ENCODE results near the gene MAPK14. TPM values are rescaled to one million over a fixed set of nuclear protein-coding genes. Genes with fewer than 3 reads are reported as not detected.

Gene MAPK14
- total and polyA plus RNA-seq, 7 donors, result 30.8 to 91.1 (median 61.9) TPM

DNA sequence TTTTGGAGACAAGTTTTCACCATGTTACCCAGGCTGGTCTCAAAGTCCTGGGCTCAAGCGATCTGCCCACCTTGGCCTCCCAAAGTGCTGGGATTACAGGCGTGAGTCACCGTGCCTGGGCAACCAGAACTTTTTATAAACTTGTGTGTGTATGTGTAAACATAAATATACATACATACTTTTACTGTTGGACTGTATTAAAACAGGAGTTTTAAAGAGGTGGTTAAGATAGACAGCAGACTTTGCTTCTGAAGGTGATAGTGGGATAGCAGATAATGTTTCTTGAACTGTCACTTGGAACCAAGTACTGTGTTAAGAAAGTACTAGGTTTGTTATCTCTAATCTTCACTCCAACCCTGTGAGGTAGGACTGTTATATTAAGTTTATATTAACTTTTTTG lies 74.1 kb downstream of the MAPK14 start:
- Histone ChIP-seq H3K36me3 (peaks cover 0 to 51% (median 7%) of the 10 kb centered on the region in 4 donors), H3K9me3 (no peaks in the 10 kb centered on the region)
- intact Hi-C loops (cut with DNase I), result no loop called here

DNA sequence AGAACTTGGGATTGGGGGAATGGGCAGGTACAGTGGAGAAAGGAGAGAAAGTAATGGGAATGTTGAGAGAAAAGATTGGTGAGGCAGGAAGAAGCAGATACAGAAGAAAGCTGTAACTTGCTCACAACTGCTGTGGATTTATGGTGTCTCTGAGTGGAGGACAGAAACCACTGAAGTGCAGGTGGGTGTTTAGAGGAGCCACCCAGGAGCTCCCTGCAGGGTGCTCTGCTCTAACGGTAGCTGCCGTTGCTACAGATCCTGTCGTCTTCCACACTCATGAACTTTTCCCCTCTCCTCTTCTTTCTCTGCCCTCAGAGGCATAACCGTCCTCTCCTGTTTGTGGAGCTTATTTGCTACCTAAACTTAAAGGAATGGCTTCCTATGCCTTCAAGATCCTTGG lies 75.2 kb downstream of the MAPK14 start:
- TF ChIP-seq, protein P1, sequence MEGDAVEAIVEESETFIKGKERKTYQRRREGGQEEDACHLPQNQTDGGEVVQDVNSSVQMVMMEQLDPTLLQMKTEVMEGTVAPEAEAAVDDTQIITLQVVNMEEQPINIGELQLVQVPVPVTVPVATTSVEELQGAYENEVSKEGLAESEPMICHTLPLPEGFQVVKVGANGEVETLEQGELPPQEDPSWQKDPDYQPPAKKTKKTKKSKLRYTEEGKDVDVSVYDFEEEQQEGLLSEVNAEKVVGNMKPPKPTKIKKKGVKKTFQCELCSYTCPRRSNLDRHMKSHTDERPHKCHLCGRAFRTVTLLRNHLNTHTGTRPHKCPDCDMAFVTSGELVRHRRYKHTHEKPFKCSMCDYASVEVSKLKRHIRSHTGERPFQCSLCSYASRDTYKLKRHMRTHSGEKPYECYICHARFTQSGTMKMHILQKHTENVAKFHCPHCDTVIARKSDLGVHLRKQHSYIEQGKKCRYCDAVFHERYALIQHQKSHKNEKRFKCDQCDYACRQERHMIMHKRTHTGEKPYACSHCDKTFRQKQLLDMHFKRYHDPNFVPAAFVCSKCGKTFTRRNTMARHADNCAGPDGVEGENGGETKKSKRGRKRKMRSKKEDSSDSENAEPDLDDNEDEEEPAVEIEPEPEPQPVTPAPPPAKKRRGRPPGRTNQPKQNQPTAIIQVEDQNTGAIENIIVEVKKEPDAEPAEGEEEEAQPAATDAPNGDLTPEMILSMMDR (IDR thresholded peaks at IDR 0.05), result no peak
- TF ChIP-seq POLR2A (IDR thresholded peaks at IDR 0.05) (no peak), EP300 (IDR thresholded peaks at IDR 0.05) (no peak), POLR2AphosphoS5 (IDR thresholded peaks at IDR 0.05) (no peak)
- no peaks in the 10 kb centered on the region for H3K27me3 ChIP-seq
- DNase-seq, result no peak
- 70 to 78% methylated on average over 4 of the region's 4 CpGs for WGBS, 2 donors
- H3K4me1 ChIP-seq, result peaks cover 0 to 36% (median 14%) of the 10 kb centered on the region in 4 donors
- no peaks in the 10 kb centered on the region for H3K9me3 ChIP-seq
- H3K4me3 ChIP-seq, result no peak overlapping the region
- intact Hi-C loops (cut with DNase I), result no loop called here
- H3K27ac ChIP-seq, result no peak overlapping the region
- H3K36me3 ChIP-seq, result peaks cover 0 to 50% (median 15%) of the 10 kb centered on the region in 4 donors

More for the DNA sequence above, 74.1 kb downstream of the MAPK14 start:
- 96 to 97% methylated on average over 3 of the region's 3 CpGs for WGBS, 2 donors
- no peak overlapping the region for H3K27ac ChIP-seq
- peaks cover 0 to 36% (median 14%) of the 10 kb centered on the region in 4 donors for H3K4me1 ChIP-seq
- H3K4me3 ChIP-seq, result no peak overlapping the region
- no peaks in the 10 kb centered on the region for H3K27me3 ChIP-seq
- TF ChIP-seq EP300 (IDR thresholded peaks at IDR 0.05), result no peak
- TF ChIP-seq, protein P1 (IDR thresholded peaks at IDR 0.05), result no peak
- no peak for TF ChIP-seq POLR2A (IDR thresholded peaks at IDR 0.05)
- no peak for TF ChIP-seq POLR2AphosphoS5 (IDR thresholded peaks at IDR 0.05)
- no peak for DNase-seq

DNA sequence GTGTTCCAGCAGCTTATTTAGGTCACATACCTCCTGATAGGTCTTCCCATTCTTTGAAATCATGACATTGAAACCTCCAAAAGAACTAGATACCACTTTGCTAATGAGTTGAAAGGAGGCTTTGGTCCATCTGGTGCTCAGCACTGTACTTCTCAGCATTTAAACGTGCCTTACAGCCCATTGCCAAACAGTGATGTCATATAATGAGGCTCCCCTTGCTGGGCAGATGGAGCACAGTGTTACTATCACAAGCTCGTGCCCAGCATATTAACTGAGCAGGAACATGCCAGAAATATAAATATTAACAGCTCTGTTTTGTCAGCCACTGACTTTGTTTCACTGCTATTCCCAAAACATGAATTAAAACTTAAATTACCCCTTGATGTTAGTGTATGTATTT lies 77.2 kb downstream of the MAPK14 start:
- H3K36me3 ChIP-seq, result peaks cover 0 to 70% (median 22%) of the 10 kb centered on the region in 4 donors
- WGBS, 2 donors, result 48 to 71% methylated on average over 2 of the region's 2 CpGs
- peak overlapping the region in 2 of 4 donors; percentile 67 to 69 for H3K27ac ChIP-seq
- no peaks in the 10 kb centered on the region for H3K9me3 ChIP-seq
- H3K27me3 ChIP-seq, result no peaks in the 10 kb centered on the region
- intact Hi-C loops (cut with DNase I), result no loop called here
- H3K4me3 ChIP-seq, result no peak overlapping the region
- TF ChIP-seq POLR2AphosphoS5 (IDR thresholded peaks at IDR 0.05) (peak in 3 of 4 donors; percentile 4 to 67 (median 43)), POLR2A (IDR thresholded peaks at IDR 0.05) (no peak), EP300 (IDR thresholded peaks at IDR 0.05) (peak in 1 of 4 donors; percentile 71)
- DNase-seq, result no peak
- peaks cover 0 to 24% (median 11%) of the 10 kb centered on the region in 4 donors for H3K4me1 ChIP-seq

DNA sequence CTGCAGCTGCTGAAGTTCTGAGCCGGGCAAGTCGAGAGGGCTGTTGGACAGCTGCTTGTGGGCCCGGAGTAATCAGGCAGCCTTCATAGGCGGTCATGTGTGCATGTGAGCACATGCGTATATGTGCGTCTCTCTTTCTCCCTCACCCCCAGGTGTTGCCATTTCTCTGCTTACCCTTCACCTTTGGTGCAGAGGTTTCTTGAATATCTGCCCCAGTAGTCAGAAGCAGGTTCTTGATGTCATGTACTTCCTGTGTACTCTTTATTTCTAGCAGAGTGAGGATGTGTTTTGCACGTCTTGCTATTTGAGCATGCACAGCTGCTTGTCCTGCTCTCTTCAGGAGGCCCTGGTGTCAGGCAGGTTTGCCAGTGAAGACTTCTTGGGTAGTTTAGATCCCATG lies 81.5 kb downstream of the MAPK14 start:
- H3K27ac ChIP-seq, result no peak overlapping the region
- H3K27me3 ChIP-seq, result no peaks in the 10 kb centered on the region
- H3K9me3 ChIP-seq, result no peaks in the 10 kb centered on the region
- WGBS, 2 donors, result 53 to 80% methylated on average over 7 of the region's 7 CpGs
- H3K4me1 ChIP-seq, result peaks cover 0 to 34% (median 21%) of the 10 kb centered on the region in 4 donors
- peaks cover 0 to 42% (median 15%) of the 10 kb centered on the region in 4 donors for H3K36me3 ChIP-seq
- no peak overlapping the region for H3K4me3 ChIP-seq
- no peak for TF ChIP-seq POLR2A (IDR thresholded peaks at IDR 0.05)
- TF ChIP-seq EP300 (IDR thresholded peaks at IDR 0.05), result no peak
- TF ChIP-seq, protein P1 (IDR thresholded peaks at IDR 0.05), result no peak
- no peak for TF ChIP-seq POLR2AphosphoS5 (IDR thresholded peaks at IDR 0.05)
- no peak for DNase-seq
- intact Hi-C loops (cut with DNase I), result no loop called here

DNA sequence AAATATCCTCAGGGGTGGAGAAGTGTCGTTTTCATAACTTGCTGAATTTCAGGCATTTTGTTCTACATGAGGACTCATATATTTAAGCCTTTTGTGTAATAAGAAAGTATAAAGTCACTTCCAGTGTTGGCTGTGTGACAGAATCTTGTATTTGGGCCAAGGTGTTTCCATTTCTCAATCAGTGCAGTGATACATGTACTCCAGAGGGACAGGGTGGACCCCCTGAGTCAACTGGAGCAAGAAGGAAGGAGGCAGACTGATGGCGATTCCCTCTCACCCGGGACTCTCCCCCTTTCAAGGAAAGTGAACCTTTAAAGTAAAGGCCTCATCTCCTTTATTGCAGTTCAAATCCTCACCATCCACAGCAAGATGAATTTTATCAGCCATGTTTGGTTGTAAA lies 82.4 kb downstream of the MAPK14 start:
- Histone ChIP-seq H3K9me3 (no peaks in the 10 kb centered on the region), H3K27me3 (no peaks in the 10 kb centered on the region), H3K36me3 (peaks cover 0 to 37% (median 15%) of the 10 kb centered on the region in 4 donors), H3K27ac (peak overlapping the region in 1 of 4 donors; percentile 17), H3K4me3 (no peak overlapping the region), H3K4me1 (peaks cover 0 to 24% (median 14%) of the 10 kb centered on the region in 4 donors)
- DNase-seq, result no peak
- TF ChIP-seq POLR2A (IDR thresholded peaks at IDR 0.05) (no peak), POLR2AphosphoS5 (IDR thresholded peaks at IDR 0.05) (no peak), EP300 (IDR thresholded peaks at IDR 0.05) (no peak)
- 91 to 96% methylated on average over 3 of the region's 3 CpGs for WGBS, 2 donors
- intact Hi-C loops (cut with DNase I), result no loop called here

DNA sequence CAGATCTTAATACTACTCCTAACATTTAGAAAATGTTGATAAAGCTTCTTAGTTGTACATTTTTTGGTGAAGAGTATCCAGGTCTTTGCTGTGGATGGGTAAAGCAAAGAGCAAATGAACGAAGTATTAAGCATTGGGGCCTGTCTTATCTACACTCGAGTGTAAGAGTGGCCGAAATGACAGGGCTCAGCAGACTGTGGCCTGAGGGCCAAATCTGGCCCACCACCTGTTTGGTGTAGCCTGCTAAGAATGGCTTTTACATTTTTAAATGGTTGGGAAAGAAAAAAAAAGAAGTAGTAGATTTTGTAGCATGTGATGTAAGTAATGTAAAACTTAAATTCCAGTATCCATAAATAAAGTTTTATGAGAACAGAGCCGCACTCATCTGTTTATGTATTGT lies 83.3 kb downstream of the MAPK14 start:
- Histone ChIP-seq H3K4me3 (no peak overlapping the region), H3K9me3 (no peaks in the 10 kb centered on the region), H3K4me1 (peaks cover 0 to 16% (median 11%) of the 10 kb centered on the region in 4 donors), H3K27ac (peak overlapping the region in 3 of 4 donors; percentile 17 to 56 (median 49)), H3K36me3 (peaks cover 0 to 38% (median 15%) of the 10 kb centered on the region in 4 donors), H3K27me3 (no peaks in the 10 kb centered on the region)
- intact Hi-C loops (cut with DNase I), result no loop called here
- TF ChIP-seq POLR2A (IDR thresholded peaks at IDR 0.05) (no peak), POLR2AphosphoS5 (IDR thresholded peaks at IDR 0.05) (no peak), EP300 (IDR thresholded peaks at IDR 0.05) (no peak)
- TF ChIP-seq, protein P1 (IDR thresholded peaks at IDR 0.05), result no peak
- WGBS, 2 donors, result 67 to 79% methylated on average over 4 of the region's 4 CpGs
- DNase-seq, result no peak
